ENCODE results near the gene ARHGAP1. TPM values are rescaled to one million over a fixed set of nuclear protein-coding genes. Genes with fewer than 3 reads are reported as not detected.
A peak's percentile ranks its signal among the peaks of the same experiment; 100 is the strongest.

Gene ARHGAP1
- total and polyA plus RNA-seq, 2 of the 13 experiments (the other 11 are each of a cell fraction or from before 2014, with no cell fraction given) = 18.6 to 30.3 TPM

GRCh38 chr11:46718155-46719019 is 18.0 kb upstream of the ARHGAP1 start (continued):
- TF ChIP-seq CTCF (CRISPR knock-in tag; IDR thresholded peaks at IDR 0.05) = peak; percentile 50
- no peak for TF ChIP-seq HOXA7 (CRISPR knock-in tag; IDR thresholded peaks at IDR 0.05)
- TF ChIP-seq ZNF749 (CRISPR knock-in tag; IDR thresholded peaks at IDR 0.05; ENCODE audit: borderline replicate concordance) = peak; percentile 84; the same call in 1 of the 2 replicates
- 0 out of 2 replicates have a peak, but pooled peaks have one; percentile 62 for TF ChIP-seq TGIF2 (CRISPR knock-in tag; IDR thresholded peaks at IDR 0.05)
- peak; percentile 76 for TF ChIP-seq ZNF792 (CRISPR knock-in tag; IDR thresholded peaks at IDR 0.05)
- peak; percentile 75; the same call in 1 of the 2 replicates for TF ChIP-seq HMGXB3 (CRISPR knock-in tag; IDR thresholded peaks at IDR 0.05; ENCODE audit: borderline replicate concordance)
- no peak for TF ChIP-seq ZNF558 (CRISPR knock-in tag; IDR thresholded peaks at IDR 0.05; ENCODE audit: borderline replicate concordance)
- peak; percentile 70; the same call in 1 of the 2 replicates for TF ChIP-seq ZNF280D (CRISPR knock-in tag; IDR thresholded peaks at IDR 0.05)
- peak; percentile 93 for TF ChIP-seq KDM1A (CRISPR knock-in tag; IDR thresholded peaks at IDR 0.05)
- no peak for TF ChIP-seq ZC3H4 (CRISPR knock-in tag; IDR thresholded peaks at IDR 0.05; ENCODE audit: borderline replicate concordance)

Data from HepG2 (cell line).